Measurements from ENCODE around the gene NRL.

NRL gene

DNA sequence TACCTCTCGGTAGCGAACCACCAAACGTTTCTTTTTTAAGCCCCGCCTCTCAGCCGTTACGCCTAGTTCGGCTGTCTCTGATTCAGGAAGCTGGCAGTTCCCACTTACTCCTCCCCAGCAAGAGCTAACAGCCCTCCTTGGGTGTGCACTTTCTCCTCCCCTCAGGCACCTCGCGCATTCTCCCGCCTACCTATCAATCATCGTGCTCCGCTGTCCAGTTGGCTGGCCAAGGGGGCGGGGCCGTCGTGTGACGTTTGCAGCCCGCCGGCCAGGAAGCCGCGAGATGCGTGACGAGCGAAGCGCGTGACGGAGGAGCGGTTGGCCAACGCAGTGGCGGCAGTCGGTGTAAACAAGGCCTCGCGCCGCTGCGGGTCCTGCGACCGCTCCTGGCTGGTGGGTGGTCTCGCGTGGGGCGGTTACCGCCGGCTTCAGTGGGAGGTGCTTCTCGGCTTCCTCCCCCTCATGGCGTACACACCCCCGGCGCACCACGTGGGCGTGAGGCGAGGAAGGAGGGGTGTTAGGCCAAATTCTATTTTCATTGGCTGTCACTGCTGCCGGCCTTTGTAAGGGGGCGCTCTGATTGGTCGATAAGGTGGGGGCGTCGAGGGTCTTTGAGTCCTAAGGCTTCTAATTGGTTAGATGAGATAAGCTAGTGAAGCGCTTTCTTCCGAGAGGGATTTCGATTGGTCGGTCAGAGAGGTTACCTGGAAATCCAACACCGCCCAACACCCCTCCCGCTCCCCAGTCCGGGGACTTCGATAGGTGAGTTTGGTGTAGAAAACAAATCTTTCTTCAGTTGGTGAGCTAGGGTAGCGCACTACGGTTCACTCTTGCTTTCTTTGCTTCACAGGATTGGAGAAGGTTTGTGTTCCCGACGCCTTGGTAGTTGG, at the start of gene NRL, which contains the start of gene DCAF11:
Gene NRL, minus strand, starts transcription at position 418 of the 890 bp plus-strand sequence. CDS start 32,101 bp downstream, outside the sequence.
Gene DCAF11, plus strand, starts transcription at position 246 of the 890 bp plus-strand sequence. CDS start 818 bp downstream, outside the sequence.
- DNase-seq: peak; percentile 99

DNA sequence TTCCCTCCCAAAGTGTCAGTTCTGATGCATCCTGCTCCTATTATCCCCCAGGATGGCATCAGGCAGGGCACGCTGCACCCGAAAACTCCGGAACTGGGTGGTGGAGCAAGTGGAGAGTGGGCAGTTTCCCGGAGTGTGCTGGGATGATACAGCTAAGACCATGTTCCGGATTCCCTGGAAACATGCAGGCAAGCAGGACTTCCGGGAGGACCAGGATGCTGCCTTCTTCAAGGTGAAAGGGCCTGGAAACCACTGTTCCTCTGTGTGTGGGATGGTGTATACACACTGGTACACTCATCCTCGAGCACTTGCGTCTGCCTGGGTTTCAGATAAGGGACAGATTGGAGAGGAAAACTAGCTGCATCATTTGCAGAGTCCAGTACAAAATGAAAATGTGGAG, 47.3 kb upstream of the NRL start:
- no peak for DNase-seq

DNA sequence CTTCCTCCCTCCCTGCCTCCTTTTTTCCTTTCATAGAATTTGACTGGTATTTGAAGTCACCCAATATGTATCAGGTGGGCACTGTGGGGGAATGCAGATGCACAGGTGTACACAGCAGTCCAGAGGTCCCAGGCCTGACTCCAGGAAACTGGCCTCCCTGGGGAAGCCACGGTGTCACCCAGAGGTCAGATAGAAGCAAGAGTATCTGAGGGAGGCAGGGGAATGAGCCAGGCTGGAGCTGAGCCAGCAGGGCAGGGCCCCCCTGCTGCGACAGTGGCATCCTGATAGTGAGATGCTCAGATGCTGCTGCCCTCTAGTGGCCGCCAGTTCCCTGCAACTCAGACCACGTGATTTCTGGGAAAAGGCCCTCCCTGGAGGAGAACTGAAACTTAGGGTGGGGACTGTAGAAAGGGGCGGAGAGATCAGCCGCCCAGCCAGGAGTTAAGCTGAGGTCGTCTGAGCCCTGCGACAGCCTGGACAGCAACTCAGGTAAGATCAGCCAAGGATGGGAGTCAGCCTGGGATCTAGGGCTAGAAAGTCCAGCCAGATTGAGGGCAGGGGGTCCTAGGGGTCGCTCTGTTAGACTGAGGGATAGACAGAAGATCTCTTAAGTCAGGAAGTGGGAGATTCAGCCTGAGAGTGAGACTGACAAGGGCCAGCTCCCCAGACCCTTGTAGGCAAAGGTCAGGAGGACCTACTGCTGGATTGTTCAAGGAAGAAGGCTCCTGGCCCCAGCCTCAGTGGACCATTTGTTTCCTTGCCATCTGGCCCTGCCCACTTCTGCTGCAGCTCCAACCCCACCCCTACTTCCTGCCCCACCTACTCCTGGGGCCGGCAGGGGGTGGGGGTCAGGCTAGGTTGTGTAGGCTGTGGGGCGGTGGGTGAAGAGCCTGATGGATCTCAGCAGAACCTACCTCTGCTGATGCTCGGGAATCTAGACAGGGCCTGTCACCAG, 46.4 kb upstream of the NRL start, which contains the start of gene IRF9:
Gene IRF9, plus strand, starts transcription at position 416 of the 955 bp plus-strand sequence. CDS start 880 bp downstream, outside the sequence.
- DNase-seq: peak; percentile 92

DNA sequence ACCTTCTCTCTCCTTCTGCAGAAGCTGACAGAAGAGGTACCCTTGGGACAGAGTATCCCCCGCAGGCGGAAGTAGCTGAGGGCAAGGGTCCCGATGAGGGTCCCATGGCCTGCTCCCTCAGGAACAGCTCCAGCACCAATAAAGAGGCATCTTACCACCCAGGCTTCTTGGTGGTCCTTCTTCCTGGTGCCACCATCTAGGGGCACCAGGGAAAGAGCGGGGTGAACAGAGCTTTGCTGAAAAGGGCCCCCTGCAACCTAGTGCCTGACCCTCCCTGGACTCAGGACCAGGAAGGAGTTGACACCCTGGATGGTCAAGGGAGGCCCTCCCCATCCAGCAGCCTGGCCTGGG, 45.7 kb upstream of the NRL start:
- DNase-seq: no peak

DNA sequence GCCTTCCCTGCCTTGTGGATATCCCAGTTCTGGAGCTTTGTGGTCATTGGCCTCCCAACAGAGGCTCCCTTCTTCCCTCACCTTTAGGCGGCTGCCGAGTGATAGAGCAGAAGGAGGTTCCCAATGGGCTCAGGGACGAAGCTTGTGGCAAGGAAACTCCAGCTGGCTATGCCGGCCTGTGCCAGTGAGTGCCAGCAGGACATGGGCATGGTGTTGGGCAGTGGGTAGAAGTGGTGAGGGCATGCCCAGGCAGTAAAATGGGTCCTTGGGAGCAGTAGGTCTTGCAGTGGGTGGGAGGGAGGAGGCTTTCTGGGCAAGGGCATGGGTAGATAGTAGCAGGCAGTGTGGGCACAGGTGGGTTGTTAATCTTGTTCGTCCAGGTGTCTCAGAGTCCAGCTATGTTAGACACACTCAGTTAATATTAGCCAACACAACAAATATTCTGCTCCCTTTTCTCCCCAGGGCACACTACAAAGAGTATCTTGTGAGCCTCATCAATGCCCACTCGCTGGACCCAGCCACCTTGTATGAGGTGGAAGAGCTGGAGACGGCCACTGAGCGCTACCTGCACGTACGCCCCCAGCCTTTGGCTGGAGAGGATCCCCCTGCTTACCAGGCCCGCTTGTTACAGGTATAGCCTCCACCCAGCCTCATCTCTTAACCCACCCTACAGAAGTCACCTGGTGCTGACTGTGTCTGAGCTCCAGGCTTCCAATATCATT, 45.2 kb upstream of the NRL start:
- DNase-seq: no peak

DNA sequence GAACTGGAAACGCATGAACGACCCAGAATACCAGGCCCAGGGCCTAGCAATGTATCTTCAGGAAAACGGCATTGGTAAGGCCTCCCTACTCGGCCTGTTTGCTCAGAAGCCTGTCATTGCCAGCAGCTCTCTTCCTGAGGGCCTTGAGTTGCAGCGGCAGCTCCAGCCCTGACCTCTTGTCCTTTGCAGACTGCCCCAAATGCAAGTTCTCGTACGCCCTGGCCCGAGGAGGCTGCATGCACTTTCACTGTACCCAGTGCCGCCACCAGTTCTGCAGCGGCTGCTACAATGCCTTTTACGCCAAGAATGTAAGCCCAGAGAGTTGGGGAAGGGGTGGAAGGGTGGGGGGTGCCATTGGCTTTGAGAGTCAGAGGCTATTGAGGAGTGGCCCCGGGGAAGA, 42.6 kb upstream of the NRL start:
- no peak for DNase-seq

DNA sequence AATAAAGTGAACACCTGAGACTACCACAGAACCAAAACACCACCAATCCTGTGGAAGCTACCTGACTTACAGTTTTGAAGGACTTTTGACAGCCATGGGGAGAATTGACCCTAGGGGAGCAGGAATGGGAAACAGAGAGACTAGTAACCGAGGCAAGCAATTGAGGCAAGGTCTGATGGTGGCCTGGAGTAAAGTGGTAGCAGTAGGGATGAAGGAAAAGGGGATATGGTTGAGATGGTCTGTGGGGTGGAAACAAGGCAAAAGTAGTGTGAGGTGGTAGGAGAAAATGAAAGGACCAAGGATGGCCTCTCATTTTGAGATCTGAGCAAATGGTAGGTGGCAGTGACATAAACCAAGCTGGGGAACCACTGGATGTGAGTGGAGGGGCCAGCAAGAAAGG, 42.1 kb upstream of the NRL start:
- no peak for DNase-seq

DNA sequence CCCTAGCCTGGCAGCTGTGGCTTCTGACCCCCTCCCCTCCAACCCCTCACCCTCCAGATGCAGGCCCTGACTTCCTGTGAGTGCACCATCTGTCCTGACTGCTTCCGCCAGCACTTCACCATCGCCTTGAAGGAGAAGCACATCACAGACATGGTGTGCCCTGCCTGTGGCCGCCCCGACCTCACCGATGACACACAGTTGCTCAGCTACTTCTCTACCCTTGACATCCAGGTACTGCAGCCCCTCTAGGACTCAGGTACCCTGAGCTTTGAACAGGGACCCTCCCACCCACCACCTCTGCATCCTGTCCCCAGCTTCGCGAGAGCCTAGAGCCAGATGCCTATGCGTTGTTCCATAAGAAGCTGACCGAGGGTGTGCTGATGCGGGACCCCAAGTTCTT, 40.4 kb upstream of the NRL start:
- DNase-seq: no peak

DNA sequence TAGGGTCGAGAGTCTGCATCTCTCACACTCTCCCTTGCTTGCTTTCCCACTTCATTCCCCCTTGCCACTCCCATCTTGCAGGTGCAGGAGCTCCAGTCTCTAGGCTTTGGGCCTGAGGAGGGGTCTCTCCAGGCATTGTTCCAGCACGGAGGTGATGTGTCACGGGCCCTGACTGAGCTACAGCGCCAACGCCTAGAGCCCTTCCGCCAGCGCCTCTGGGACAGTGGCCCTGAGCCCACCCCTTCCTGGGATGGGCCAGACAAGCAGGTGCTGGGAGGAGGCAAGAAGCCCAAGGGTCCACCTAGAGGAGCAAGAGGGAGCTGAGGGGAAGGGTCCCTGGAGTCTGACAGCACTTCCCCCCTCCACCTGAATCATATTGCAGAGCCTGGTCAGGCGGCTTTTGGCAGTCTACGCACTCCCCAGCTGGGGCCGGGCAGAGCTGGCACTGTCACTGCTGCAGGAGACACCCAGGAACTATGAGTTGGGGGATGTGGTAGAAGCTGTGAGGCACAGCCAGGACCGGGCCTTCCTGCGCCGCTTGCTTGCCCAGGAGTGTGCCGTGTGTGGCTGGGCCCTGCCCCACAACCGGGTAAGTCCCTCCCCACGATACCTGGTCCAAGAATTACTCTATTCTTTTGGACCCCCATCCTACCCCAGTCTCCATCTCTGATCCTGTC, 36.8 kb upstream of the NRL start:
- no peak for DNase-seq

DNA sequence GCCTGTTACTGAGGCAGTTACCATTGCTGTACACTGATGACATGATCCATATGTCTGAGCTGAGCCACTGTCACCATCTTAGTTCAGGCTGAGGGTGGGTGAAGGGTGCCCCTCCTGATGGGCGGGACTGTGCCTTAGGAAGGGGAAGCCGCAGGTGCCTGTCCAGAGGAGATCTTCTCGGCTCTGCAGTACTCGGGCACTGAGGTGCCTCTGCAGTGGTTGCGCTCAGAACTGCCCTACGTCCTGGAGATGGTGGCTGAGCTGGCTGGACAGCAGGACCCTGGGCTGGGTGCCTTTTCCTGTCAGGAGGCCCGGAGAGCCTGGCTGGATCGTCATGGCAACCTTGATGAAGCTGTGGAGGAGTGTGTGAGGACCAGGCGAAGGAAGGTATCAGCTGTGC, 36.2 kb upstream of the NRL start:
- no peak for DNase-seq

DNA sequence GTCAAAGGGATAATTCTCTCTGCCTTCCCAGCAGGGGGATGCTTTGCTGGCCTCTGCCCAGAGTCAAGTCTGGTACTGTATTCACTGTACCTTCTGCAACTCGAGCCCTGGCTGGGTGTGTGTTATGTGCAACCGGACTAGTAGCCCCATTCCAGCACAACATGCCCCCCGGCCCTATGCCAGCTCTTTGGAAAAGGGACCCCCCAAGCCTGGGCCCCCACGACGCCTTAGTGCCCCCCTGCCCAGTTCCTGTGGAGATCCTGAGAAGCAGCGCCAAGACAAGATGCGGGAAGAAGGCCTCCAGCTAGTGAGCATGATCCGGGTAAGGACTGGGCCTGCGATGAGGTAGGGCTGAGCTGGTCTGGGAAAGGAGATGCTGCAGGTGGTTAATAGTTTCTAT, 35.8 kb upstream of the NRL start:
- DNase-seq: no peak

DNA sequence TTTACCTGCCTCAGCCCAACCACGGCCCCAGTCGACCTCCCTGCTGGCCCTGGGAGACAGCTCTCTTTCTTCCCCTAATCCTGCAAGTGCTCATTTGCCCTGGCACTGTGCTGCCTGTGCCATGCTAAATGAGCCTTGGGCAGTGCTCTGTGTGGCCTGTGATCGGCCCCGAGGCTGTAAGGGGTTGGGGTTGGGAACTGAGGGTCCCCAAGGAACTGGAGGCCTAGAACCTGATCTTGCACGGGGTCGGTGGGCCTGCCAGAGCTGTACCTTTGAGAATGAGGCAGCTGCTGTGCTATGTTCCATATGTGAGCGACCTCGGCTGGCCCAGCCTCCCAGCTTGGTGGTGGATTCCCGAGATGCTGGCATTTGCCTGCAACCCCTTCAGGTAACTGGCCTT, 35.3 kb upstream of the NRL start:
- DNase-seq: no peak

DNA sequence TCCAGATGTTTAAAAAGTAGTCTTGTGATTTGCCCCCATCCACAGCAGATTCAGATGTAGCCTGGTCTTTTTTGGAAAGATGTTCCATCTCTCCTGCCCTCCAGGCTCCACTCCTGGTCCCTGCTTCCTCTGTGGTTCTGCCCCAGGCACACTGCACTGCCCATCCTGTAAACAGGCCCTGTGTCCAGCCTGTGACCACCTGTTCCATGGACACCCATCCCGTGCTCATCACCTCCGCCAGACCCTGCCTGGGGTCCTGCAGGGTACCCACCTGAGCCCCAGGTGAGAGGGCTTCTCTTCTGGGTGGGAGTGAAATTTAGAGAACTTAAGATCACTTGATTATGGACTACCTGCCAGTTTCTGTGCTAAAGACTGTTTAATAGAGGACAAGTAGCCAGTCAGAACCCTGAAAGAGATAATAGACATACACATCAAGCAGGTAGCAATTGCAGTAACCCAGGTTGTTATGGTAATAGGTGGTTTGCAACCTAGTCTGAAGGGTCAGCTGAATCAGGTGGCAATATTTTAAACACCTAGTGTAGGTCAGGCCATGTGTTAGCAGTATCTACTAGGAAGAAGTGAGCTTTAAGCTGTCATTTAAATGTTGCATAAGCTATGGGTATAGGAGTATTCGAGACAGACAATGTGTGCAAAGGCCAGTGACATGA, 34.7 kb upstream of the NRL start:
- no peak for DNase-seq

DNA sequence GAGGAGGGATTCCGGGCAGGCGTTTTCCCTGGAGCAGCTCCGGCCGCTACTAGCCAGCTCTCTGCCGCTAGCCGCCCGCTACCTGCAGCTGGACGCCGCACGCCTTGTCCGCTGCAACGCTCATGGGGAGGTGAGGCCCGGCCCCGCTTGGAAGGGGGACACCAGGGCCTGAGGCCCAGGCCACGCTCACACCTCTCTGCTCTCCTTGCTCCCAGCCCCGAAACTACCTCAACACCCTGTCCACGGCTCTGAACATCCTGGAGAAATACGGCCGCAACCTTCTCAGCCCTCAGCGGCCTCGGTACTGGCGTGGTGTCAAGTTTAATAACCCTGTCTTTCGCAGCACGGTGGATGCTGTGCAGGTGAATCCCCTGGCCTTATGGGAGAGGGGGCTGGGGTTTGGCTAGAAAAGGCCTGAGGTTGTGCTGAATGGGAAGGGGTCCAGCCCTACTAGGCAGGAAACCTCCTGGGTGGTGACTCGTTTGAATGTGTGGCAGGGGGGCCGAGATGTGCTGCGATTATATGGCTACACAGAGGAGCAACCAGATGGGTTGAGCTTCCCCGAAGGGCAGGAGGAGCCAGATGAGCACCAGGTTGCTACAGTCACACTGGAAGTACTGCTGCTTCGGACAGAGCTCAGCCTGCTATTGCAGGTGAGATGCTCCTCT, 33.1 kb upstream of the NRL start:
- no peak for DNase-seq

DNA sequence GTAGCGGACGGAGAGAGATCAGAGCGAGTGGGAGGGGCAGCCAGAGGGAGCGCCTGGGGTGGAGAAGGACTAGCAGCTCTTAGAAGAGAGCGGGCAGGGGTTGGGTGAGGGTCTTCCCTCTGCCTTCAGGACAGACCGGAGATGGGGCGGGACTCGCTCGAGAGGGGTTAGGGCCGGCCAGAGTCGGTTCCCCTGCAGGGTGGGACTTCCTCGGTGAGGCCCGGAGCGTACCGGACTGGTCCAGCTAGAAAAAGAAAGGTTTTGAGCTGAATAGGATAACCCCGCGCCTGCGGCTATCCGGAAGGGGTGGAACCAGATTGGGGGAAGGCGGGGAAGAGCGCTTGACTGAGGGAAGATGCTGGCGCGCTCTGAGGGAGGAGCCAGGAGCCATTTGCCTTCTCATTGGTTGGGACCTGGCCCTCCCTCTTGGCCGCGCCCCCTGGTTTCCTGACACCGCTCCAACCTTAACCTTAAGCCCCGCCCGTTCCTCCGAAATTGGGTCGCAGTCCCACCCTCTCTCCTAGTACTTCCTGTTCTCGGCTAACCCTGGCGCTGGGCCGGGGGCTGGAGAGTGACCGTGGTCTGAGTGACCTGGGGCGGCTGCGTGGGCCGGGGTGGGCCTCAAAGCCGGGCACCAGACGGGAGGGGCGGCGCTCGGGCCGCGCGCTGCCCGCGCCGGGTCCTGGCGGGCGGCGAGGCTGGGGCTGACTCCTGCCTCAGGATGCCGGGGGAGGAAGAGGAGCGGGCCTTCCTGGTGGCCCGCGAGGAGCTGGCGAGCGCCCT, 32.4 kb upstream of the NRL start, which contains the start of gene RNF31:
Gene RNF31, plus strand, starts transcription at position 521 of the 783 bp plus-strand sequence. Its CDS starts 201 bp downstream, at position 722.
- DNase-seq: peak; percentile 98

DNA sequence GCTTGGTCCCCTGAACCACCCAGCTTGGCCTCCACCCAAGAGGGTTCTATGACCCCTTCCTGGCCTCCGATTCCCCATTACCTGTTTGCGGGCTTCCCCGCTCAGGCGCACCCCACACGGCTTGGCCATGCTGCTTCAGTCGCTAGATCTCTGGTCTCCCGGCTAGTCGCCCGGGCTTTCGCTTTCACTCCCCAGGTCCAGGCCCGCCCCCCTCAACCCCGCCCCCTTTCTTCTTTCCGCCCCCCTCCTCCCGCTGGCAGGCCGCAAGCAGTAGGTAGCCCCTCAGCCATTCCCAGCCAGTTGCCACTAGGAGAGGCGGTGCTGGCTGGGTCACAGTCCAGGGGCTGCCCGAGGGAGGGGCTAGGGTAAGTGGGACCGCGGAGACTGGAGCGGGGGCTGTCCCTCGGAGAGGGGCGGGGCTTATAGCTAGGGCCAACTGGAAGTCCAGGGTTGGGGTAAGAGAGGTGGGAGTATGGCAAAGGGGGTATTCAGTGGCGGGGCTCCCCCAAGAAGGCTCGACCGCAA, 31.8 kb upstream of the NRL start, which contains the start of gene PSME2:
Gene PSME2, minus strand, starts transcription at position 158 of the 525 bp plus-strand sequence. Its CDS starts 29 bp downstream, at position 129.
- peak; percentile 96 for DNase-seq

DNA sequence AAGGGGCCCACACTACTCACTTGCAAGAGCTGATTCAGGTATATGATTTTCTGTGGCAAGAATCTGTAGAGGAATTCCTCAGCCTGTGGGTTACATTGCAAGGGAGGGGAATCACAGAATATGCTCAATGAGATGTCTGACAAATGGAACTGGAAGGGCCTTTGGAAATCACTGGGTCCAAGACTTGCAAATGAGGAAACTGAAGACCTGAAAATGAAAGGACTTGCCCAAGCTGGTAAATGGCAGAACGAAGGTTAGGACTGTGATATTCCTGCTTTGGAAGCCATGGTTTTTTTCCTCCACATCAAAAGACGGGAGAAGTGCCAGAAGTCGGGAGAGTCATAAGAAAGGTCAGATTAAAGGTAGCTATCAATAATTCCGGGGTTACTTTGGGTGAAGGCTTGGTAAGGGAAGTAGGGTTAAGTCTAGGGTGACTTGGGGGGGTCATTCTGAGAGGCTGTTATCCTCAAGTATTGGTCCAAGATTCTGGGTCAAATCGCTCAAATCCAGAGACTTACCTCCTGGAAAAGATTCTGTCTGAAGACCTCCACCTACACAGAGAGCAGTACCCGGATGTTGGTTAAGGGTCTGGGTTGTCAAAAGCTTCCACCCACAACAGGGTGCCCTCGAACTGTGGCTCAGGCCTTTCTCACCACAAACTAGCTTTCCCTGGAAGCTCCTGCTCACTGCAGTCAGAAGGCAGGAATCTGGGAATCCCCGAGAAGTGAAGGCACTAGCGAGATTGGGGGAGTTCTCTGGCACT, 31.1 kb upstream of the NRL start:
- no peak for DNase-seq

DNA sequence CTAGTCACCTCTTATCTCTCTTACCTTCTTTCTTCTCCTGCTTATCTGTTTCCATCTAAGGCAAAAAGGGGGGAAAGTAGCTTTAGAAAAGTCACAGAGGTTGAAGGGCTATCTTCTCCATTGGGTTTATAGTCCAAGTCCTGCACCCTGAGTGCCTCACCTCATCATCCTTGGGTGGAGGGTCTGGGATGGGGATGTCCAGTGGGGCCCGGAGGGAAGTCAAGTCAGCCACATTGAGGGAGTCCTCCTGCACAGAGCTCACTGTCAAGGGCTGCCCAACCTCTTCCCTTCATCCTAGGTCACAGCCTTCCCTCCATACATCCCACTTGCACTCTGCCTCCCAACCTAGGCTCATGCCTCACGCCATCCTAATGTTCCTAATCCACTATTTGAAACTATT, 30.5 kb upstream of the NRL start:
- no peak for DNase-seq

DNA sequence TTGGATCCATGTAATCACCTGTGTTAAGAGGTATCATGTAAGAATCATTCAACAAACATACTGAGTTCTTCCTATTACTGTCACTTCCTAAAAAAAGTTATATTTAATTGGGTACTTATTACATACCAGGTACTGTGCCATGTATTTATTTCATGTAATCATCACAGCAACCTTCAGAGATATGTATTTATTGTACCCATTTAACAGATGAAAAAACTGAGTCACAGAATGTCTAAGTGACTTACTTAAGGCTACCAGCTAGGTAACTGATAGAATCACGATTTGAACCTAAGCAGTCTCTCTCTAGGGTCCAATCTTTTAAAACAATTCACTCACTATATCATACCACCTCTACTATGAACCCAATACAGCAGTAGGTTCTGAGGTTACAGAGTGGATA, 29.7 kb upstream of the NRL start:
- DNase-seq: no peak

All from NCI-H1436 (cell line).